ENCODE data around the gene UBE2I.
"Not testable (repeated sequence)": the region's sequence is repeated elsewhere in the genome, so short reads cannot be mapped to it uniquely, and the experiment has no call there.

Gene UBE2I

GRCh38 chr16:1314399-1315068 lies 5.1 kb downstream of the UBE2I start:
- DNase-seq = no peak

DNA sequence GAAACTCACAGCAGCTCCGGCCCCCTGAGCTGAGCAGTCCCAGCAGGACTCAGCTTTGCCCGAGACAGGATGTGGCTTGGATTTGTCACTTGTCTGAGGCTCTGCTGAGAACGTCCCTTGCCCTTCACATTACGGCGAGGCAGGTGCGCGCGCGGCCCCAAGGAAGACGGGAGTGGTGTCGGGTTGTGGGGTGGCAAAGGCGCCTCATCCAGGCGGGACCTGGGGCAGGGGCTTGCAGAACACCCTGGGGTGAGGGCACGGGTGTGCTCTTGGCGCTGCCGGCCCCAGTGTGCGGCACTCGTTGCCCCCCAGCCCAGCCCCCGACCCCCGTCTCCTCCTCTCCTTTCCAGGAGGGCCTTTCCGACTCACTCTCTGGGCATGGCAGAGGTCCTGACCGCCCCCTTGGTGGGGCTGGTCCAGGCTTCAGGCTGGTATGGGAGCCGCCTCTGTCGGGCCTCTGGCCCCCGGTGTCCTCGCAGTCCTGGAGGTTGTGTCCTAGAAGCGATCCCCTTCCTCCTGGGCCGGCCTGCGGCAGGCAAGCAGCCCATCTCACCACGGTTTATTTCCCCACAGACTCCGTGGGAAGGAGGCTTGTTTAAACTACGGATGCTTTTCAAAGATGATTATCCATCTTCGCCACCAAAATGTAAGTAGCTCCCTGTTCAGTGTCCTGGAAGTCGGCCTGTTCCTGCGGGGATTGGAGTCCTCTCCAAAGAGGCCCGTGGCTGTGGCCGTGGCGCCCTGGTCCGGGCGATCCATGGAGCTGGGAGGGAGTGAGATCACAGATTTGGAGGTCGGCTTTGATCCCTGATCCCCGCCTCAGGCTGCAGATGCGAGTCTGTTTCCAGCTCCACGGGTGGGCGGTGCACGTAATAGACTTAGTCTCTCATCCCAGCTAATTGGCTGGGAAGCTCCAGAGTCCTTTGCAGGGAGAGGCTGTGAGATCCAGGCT lies 5.9 kb downstream of the UBE2I start:
- no peak for DNase-seq

GRCh38 chr16:1316033-1316405 lies 6.6 kb downstream of the UBE2I start:
- DNase-seq = no peak

DNA sequence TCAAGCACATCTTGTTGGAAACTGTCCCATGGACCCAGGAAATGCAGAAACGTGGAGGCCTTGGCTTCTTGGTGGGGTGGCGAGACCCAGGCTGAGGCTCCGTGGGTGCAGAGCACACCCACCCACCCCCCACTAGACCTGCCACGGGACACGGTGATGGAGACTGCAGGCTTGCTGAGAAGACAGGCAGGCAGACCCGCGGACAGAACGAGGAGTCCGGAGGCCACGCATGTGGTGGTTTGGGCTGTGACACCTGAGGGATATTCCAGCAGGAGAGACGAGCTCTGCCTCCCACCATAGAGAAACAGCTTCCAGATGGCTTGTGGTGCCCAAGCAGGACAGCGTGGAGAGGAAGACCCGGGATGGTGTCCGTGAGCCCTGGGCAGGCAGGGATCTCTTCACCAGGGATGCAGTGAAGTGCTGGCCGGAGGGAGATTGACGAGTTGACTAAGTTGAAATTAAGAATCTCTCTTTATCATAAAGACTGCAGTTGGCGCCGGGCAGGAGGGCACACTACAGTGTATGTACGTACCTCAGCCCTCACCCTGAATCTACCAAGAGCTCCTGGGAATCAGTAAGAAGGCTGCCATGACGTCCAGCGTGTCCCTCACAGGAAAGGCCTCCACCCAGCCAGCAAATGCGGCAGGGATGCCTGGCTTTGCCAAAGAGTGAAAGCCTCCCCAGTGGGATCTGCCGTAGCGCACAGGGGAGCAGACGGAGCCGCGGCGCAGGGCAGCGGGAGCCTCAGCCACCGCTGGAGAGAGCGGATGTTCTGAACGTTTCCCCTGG lies 8.2 kb downstream of the UBE2I start:
- DNase-seq = no peak

DNA sequence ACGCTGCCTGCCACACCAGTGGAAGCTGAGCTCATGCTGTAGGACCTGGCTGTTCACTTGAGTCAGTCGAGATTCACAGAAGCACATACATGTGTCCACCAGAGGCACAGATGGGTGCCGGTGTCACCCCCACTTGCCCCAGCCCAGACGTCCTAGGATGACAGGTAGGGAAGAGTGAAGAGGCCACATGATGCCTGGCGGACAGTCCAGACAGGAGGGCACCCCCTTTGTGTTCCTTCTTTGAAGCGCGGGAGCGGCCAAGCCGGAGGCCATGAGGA lies 8.8 kb downstream of the UBE2I start:
- DNase-seq = no peak

GRCh38 chr16:1319041-1319440 lies 9.6 kb downstream of the UBE2I start:
- no peak for DNase-seq

DNA sequence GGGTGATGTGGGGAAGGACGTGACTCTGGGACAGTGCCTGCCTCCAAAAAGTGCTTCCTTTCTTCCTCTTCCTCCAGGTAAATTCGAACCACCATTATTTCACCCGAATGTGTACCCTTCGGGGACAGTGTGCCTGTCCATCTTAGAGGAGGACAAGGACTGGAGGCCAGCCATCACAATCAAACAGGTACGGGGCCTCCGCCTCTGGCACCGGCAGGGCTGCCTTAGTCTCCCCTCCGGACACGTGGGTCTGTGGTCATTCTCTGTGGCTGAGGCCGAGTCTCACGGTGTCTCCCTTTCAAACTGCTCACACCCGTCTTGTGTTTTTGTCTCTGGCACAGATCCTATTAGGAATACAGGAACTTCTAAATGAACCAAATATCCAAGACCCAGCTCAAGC lies 10.7 kb downstream of the UBE2I start:
- no peak for DNase-seq

- DNase-seq = no peak
These were observed 11.3 kb downstream of the UBE2I start for GRCh38 chr16:1320658-1321240.

GRCh38 chr16:1322407-1322806 lies 13.0 kb downstream of the UBE2I start:
- no peak for DNase-seq

DNA sequence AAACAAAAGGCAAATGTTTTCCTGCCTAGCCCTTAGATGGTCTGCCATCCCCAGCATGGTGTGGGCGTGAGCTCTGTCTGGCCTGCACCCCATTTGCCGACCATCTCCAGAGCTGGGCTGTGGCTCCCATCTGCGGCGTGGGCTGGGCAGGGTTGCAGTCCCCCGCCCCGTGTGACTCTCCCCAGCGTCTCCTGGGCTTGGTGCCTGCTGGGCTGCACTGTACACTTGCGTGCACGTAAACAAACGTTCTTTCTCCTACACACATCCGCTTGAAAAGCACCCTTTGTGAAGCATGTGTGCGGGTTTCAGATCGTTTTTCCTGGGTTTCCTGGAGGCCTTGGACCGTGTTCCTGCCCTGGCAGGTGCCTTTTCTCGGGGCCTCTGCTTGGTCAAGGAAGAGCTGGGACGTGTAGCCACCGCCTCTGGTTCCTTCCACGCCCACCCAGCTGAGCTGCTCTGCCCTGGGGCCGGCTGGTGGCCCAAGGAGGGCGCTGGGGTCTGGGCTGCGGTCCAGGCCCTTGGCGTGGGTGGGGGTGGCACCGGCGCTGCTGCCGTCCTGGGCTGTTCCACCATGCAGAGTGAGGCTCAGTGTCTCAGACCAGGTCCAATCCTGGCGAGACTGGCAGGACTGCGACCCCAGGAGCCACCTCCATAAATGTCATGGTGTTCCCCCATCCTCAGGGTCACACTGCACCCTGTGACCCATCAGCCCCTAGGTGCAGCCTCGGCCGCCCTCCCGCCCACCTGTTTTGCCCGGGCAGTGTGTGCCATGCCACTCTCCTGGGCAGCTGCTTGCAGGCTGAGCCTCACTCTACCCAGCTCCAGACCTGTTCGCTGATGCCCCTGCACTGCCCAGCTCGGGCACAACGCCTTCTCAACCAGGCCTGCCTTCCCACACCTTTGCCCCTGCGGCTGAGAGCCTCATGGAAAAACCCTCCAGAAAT lies 14.1 kb downstream of the UBE2I start:
- no peak for DNase-seq

DNA sequence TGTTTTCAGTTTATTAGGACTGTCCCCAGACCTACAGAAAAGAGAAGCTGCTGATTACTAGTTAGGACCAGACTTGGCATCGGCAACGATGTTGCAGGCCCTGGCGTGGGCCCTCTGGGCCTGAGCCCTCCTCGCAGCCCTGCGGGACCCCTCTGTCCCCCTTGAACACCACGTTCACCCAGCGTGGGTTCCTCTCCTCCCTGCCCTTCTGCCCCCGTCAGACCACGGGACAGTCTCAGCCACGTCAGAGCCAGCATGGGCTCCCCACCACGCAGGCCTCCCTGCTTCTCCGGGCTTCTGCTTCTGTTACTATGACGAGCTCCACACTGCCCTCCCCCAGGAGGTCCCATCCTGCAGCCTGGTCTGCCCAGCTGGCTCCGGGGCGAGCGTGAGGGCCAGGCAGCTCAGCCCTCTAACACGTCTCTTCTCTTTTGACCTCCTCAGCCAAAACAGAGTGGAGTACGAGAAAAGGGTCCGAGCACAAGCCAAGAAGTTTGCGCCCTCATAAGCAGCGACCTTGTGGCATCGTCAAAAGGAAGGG lies 14.9 kb downstream of the UBE2I start:
- DNase-seq = no peak

DNA sequence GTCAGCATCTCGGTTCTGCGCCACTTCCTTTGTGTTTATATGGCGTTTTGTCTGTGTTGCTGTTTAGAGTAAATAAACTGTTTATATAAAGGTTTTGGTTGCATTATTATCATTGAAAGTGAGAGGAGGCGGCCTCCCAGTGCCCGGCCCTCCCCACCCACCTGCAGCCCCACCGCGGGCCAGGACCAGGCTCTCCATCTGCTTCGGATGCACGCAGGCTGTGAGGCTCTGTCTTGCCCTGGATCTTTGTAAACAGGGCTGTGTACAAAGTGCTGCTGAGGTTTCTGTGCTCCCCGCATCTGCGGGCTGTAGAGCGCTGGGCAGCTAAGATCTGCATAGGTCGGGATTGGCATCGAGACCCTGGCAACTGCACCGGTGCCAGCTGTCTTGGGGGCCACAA lies 15.8 kb downstream of the UBE2I start:
- DNase-seq = no peak

DNA sequence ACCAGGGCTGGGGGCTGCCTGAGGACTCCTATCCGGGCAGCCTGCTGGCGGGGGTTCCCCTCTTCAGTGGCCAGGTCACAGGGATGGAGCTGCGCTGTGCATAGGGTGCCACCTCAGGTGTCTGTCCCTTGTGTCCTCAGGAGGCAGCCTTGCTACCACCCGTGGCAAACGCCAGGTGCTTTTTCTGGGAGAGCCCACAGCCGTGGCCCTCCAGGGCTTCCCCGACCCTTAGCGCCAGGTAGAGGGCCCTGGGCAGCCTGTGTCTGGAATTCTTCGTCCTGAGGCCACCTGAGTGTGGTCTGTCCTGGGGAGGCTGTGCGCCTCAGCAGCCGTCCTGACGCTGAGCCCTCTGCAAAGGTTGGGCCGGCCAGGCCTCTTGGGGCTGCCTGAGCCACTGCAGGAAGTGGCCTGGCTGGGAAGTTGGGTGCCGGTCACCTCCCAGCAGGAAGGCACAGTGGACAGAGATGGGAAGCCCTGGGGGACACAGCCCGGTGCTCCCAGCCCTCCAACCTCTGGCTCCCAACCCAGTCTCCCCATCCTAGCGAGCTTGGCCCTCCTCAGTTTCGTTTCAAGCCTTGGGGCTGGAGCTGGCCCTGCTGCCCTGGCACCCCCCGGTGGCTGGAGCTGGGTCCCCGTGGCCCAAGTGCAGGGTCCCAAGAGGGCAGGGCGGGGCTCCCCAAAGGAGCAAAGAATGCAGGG lies 16.4 kb downstream of the UBE2I start:
- no peak for DNase-seq

DNA sequence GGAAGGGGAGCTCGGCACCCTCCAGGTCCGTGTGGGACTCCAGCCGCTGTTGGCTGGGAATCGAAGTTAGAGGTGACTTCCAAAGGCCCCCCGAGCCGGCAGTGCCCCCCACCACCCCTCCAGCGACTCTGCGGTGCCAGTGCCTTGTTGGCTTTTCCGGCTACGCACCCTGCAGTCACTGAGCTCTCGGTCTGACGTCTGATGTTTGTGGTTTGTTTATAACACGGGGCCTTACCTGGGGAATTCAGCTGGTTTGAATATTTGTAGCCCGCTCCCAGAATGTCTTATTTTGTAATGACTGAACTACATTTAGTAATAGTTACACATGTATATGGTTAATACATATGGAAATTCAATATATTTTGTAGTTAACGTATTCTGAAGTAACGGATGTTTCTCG lies 17.0 kb downstream of the UBE2I start:
- DNase-seq = no peak

DNA sequence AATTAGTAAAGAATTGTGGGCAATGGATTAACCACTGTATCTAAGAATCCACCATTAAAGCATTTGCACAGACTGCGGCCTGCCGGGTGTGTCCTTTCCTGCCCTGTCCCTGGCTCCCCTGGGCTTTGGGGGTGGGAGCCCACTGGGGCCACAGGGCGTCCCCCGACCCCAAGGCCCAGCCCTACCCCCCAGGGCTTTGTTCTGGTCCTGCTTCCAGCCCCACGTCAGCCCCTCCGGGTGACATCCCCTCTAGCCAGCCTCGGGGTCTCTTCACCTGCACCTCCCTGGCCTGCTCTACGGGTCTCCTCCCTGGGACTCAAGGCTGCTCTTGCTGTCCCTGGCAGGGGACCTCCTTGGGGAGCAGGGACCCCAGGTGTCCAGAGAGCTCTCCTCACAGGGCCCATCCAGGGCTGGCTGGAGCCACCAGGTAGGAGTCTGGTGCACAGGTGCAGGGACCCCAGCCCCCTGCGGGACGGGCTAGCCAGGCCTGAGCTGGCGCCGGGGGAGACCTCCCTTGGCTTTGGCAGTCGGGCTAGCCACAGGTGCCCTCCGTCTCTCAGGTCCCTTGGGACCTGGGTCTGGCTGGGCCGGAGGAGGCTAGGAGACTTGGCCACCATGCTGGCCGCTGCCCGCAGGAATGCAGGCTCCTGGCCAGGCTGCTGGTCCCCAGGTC lies 17.6 kb downstream of the UBE2I start:
- no peak for DNase-seq

- DNase-seq = no peak
These were observed 18.1 kb downstream of the UBE2I start for GRCh38 chr16:1327619-1327947.

DNA sequence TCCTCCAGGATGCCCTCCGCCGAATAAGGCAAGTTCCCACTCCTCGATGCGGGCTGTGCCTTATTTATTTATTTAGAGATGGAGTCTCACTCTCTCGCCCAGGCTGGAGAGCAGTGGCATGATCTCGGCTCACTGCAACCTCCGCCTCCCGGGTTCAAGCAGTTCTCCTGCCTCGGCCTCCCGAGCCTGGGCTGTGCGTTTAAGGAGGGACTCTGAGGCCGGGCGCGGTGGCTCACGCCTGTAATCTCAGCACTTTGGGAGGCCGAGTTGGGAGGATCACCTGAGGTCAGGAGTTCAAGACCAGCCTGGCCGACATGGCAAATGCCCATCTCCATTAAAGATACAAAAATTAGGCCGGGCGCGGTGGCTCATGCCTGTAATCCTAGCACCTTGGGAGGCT lies 18.7 kb downstream of the UBE2I start:
- DNase-seq = not testable (repeated sequence)

- not testable (repeated sequence) for DNase-seq
These were observed 19.5 kb downstream of the UBE2I start for GRCh38 chr16:1328961-1329360.

GRCh38 chr16:1330260-1330914 lies 21.0 kb downstream of the UBE2I start:
- no peak for DNase-seq

Data from T-helper 9 cell (primary cell).